Progenitor cell of endocrine pancreas (in vitro differentiated cells): Measurements from ENCODE around the gene MARK4. TPM values are rescaled to one million over a fixed set of nuclear protein-coding genes. Genes with fewer than 3 reads are reported as not detected.

ENCODE experiments used
- DNase-seq: peaks from one replicate; pipeline ENCODE4 v3.0.0; 2021; ENCODE audit warnings: low spot score; ENCODE audit not compliant: unreplicated experiment
- H3K27ac Mint-ChIP-seq: 2 replicates; pipeline ENCODE4 v1.8.0; 2021; ENCODE audit warnings: mild to moderate bottlenecking, moderate library complexity, mixed read lengths
- H3K27me3 Mint-ChIP-seq: 2 replicates; pipeline ENCODE4 v1.8.0; 2021; ENCODE audit warnings: mixed read lengths
- H3K36me3 Mint-ChIP-seq: 2 replicates; pipeline ENCODE4 v1.8.0; 2022; ENCODE audit warnings: mixed read lengths; ENCODE audit not compliant: insufficient read depth
- H3K4me1 Mint-ChIP-seq: 2 replicates; pipeline ENCODE4 v1.8.0; 2021; ENCODE audit warnings: low read depth, mixed read lengths
- H3K4me3 Mint-ChIP-seq: 2 replicates; pipeline ENCODE4 v1.8.0; 2021; ENCODE audit warnings: low read depth, mild to moderate bottlenecking, moderate library complexity, mixed read lengths
- H3K9me3 Mint-ChIP-seq: 2 replicates; pipeline ENCODE4 v1.8.0; 2021; ENCODE audit warnings: low read depth, mixed read lengths
- CTCF ChIP-seq: fragments of 200-600 bp; sonication (generic); IDR thresholded peaks from one replicate; pipeline ENCODE4 v1.5.0; 2021; ENCODE audit warnings: antibody characterized with exemption, mild to moderate bottlenecking; ENCODE audit not compliant: unreplicated experiment
- total RNA-seq: library from RNA; stranded (reverse); gene quantifications from 2 replicates; pipeline ENCODE4 v1.2.1, GENCODE V29; 2021

The MARK4 gene
- total RNA-seq, 1 donor from 2014 or later = 60.4 TPM

DNA sequence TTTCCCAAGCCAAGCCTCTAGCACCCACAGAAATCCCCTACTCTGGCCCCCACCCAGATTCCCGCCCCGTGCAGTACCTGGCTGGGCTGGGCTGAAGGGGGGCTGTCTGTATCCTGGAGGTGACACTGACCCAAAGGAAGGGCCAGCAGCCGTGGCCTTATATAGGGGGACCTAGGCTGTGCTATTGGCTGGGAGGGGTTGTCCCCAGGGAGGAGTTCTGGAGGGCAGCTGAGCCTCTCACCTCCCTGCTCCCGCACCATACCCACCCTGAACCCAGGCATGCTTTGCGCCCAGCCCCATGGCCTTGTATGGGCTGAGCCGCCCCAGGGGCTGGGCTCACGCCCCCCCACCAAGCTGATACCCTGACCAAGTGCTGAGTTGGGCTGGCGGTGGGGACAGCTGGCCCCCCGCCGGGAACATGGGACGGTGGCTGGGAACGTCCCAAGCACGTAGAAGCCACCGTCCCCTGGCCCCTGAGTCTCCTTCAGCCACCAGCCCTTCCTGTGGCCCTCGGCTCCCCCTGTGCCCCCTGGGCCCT, 71.7 kb downstream of the MARK4 start, which contains the start of gene CKM:
Gene CKM (minus strand): TSS at position 132 of the 538 bp plus-strand sequence. CDS start 3,162 bp downstream, outside the sequence.
- Mint-ChIP-seq H3K9me3 (no peaks in the 10 kb centered on the region), H3K27me3 (peaks cover 25% of the 10 kb centered on the region), H3K36me3 (no peaks in the 10 kb centered on the region), H3K4me1 (peaks cover 9% of the 10 kb centered on the region), H3K27ac (peak within 1 kb of the TSS; percentile 71), H3K4me3 (peak within 1 kb of the TSS; percentile 44)
- no peak for TF ChIP-seq CTCF
- DNase-seq = no peak

GRCh38 chr19:45323671-45324081, 72.6 kb downstream of the MARK4 start:
- Mint-ChIP-seq H3K4me3 (peak overlapping the region; percentile 44), H3K4me1 (peaks cover 9% of the 10 kb centered on the region), H3K27me3 (peaks cover 18% of the 10 kb centered on the region), H3K27ac (no peak overlapping the region), H3K36me3 (no peaks in the 10 kb centered on the region), H3K9me3 (no peaks in the 10 kb centered on the region)
- TF ChIP-seq CTCF = no peak
- DNase-seq = no peak

DNA sequence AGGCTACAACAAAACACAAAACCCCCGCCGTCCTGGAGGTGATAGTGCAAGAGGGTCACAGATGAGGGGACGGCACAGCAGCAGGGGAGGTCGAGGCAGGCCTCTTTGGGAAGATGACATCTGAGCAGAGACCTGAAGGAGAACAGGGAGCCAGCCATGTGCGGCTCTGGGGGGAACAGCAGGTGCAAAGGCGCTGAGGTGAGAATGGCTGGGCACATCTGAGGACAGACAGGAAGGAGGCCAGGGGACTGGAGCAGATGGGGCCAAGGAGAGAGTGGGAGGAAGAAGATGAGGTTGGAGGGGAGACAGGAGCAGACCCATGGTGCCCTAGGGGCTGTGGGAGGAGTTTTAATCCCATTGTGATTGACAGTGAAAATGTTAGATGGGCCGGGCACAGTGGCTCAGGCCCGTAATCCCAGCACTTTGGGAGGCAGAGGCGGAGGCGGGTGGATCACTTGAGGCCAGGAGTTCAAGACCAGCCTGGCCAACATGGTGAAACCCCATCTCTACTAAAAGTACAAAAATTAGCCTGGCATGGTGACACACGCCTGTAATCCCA, 73.4 kb downstream of the MARK4 start:
- no peak for TF ChIP-seq CTCF
- Mint-ChIP-seq H3K4me3 (no peak overlapping the region), H3K36me3 (no peaks in the 10 kb centered on the region), H3K9me3 (no peaks in the 10 kb centered on the region), H3K27me3 (peaks cover 18% of the 10 kb centered on the region), H3K27ac (peak overlapping the region; percentile 71), H3K4me1 (peaks cover 9% of the 10 kb centered on the region)
- no peak for DNase-seq

DNA sequence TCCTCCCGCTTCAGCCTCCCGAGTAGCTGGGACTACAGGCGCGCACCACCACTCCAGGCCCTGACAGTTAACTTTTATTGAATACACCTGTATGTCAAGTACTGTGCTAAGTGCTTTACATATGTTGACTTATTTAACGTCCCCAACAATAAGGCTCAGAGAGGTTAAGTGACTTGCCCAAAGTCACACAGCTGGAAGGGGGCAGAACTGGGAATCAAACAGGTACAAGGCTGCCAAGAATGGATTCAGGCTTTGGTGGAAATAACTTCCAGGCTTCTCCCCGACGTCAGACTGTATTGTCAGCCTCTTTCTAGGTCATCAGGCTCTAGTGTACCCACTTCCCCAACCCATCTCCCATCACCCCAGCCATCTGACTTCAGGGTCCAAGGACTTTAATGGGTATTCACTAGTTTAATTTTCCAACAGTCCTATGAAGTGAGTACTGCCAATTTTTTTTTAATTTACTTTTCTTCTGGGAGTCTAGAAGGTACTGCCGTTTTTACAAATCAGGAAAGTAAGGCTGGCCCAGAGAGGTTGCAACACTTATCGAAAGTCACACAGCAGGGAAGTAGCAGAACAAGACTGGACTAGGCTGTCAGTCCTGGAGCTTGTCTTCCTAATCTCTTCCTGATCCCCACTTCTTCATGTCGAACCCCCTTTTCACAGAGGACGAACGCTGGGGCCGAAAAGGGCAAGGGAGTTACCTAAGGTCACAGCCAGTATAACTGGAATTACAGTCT, 76.5 kb downstream of the MARK4 start:
- peaks cover 13% of the 10 kb centered on the region for H3K27me3 Mint-ChIP-seq
- no peak for DNase-seq
- no peak overlapping the region for H3K4me3 Mint-ChIP-seq
- H3K27ac Mint-ChIP-seq = no peak overlapping the region
- H3K9me3 Mint-ChIP-seq = no peaks in the 10 kb centered on the region
- H3K4me1 Mint-ChIP-seq = peaks cover 5% of the 10 kb centered on the region
- TF ChIP-seq CTCF = no peak
- no peaks in the 10 kb centered on the region for H3K36me3 Mint-ChIP-seq

- DNase-seq = no peak
- Mint-ChIP-seq H3K4me1 (peaks cover under 1% of the 10 kb centered on the region), H3K4me3 (no peak overlapping the region), H3K9me3 (no peaks in the 10 kb centered on the region), H3K27me3 (peaks cover under 1% of the 10 kb centered on the region), H3K36me3 (no peaks in the 10 kb centered on the region), H3K27ac (no peak overlapping the region)
- no peak for TF ChIP-seq CTCF
Measured at GRCh38 chr19:45331411-45331810, 80.3 kb downstream of the MARK4 start.
